Hematopoietic multipotent progenitor cell treated with erythropoietin and hydrocortisone succinate and interleukin-3 and kit ligand, for 17 days (in vitro differentiated cells): ENCODE measurements around the gene SVIL.
"Not testable (repeated sequence)": the region's sequence is repeated elsewhere in the genome, so short reads cannot be mapped to it uniquely, and the experiment has no call there.

Source experiments
- DNase-seq: peaks from one replicate; pipeline ENCODE4 v3.0.0-alpha.2; 2015; ENCODE audit warnings: low spot score

Gene SVIL

DNA sequence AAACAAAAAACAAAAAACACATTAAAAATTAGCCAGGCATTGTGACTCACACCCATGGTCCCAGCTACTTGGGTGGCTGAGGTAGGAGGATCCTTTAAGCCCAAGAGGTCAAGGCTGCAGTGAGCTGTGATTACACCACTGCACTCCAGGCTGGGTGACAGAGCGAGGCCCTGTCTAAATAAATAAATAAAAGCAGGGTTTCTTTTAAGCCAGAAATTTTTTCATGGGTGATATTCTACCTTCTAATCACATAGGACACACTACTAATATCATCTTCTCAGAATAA, 14.2 kb upstream of the SVIL start:
- DNase-seq, result no peak

- DNase-seq, result no peak
Measured at GRCh38 chr10:29648114-29648982, 13.6 kb upstream of the SVIL start.

DNA sequence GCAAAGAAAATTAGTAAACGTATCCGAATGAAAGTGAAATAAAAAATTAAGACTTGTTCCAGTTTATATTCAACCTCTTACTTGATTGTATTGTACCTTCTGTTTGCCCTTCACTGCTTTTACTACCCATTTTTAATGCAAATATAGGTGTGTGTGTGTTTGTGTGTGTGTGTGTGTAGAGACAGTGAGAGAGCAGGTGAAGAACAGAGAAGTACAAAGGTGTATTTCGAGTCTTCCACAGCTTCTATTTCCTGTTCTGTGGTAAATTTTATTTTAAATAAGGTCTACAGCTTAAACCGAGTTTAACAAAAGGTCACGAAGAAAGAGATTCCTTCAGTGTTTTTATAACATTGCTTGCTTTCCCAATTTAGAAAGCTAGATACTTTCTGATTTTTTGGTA, 12.7 kb upstream of the SVIL start:
- no peak for DNase-seq

- no peak for DNase-seq
Measured at GRCh38 chr10:29646960-29647461, 12.2 kb upstream of the SVIL start.

- DNase-seq, result no peak
Measured at GRCh38 chr10:29646238-29646902, 11.6 kb upstream of the SVIL start.

DNA sequence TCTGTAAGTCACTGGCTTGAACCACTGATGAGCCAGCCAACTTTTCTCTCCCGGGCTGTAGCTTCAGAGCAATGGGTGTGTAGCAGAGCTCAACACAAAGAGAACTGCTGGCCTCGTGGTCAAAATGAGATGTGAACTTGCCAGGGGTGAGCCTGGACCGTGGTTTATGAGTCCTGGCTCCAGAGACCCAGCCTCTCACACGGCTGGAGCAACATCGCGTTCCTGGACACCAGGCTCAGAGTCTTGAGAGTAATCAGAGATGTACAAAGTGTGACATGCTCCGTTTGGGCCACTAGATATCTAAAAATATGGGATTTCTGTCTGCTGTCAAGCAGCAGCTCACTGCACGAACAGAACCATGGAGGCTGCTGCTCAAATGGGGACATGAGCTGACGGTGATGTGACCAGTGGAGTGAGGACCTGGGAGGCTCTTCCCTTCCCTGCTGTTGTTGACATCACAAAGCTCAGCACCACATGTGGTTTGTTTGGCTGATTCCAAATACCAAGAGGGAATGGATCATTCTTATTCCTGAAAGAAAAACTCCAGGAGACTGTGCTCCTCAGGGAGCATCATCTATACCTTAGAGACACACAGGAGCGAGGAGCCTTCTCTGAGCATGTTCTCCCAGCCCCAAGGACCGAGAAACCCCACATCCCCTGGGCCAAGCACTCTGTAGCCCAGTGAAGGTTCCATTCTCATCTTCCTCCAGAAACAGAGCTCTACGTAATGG, 9.2 kb upstream of the SVIL start:
- DNase-seq, result no peak

DNA sequence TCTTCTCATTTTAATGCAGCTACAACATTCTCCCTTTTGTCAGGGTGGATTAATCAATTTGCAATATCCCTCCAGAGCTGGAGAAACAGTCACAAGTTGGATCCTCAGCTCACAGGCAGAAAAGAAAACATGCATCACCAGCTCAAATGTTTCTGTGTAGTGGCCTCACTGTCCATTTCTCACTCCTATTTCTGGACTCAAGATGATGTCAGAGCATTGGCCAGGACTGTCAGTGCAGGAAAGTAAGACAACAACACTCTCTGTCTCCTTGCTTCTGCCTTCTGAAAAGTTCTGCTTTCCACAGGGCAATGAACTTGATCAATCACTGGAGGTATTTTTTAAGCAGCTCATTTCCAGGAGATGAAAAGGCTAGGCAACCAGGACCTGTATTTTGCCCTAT, 8.2 kb upstream of the SVIL start:
- DNase-seq, result no peak

GRCh38 chr10:29637537-29637936, 2.8 kb upstream of the SVIL start:
- DNase-seq, result no peak

GRCh38 chr10:29636178-29636577, 1.4 kb upstream of the SVIL start:
- DNase-seq, result no peak

DNA sequence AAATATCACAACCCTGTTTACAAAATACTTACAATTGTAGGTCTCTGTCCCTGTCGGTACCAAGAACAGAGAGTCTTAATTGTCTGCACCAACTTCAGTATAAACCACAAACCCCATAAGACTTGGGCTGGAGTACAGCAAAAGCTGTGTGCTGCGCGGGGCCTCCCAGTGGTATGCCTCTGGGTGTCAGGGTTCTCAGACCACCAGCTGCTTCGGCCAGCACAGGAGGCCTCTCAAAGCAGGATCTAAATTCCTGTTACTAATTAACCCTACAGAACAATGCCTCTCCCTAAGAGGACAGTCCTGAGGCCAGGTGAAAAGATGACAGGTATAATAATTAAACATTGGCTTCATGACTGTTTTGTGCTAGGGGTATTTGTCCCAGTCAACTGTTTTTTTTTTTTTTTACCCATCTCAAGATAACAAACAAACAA, 957 bp upstream of the SVIL start:
- no peak for DNase-seq

DNA sequence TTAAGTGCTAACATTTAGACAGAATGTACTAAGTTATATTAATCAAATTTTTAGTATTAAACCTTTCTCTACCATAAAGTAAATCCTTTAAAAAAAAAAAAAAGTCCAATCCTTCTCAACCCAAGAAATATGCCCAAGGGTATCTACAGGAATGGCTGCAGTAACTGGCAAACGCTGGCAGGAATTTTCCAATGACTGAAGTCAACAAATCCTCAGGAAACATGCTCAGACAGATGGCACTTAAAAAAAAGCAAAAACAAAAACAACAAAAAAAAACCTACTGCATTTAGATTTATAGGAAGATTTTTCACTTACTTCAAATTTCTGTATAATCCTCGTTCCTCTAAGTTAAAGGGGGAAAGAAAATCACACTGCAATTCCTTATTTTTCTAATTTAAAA, 666 bp downstream of the SVIL start:
- no peak for DNase-seq

GRCh38 chr10:29631049-29631339, 3.8 kb downstream of the SVIL start:
- DNase-seq, result no peak

GRCh38 chr10:29630205-29631048, 4.3 kb downstream of the SVIL start:
- DNase-seq, result no peak

DNA sequence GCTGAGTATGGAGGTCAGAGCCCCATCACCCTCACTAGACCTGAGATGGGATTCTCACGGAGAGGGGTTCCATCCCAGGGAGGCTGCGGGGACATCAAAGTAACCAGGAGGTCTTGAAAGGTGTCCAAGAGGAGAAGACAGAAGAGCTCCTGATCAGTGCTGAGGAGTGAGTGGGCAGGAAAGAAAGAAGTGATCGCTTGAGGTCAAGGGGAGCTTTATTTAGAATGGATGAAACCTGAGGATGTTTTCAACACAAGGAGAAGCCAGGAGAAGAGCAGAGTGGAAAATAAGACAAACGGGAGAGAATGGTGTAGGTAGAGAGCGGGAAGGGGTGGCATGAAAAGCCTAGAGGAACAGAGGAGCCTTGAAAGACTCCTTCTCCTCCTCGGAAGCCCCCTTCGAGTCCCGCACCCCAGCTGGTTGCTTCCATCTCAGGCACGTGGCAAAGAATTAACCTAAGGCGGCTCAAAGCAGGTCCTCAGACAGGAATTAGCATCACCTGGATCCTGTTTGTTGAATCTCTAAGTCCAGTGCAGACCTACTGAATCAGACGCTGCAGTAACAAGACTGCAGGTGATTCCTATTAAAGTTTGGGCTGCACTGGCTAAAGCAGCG, 5.8 kb downstream of the SVIL start:
- DNase-seq, result no peak

DNA sequence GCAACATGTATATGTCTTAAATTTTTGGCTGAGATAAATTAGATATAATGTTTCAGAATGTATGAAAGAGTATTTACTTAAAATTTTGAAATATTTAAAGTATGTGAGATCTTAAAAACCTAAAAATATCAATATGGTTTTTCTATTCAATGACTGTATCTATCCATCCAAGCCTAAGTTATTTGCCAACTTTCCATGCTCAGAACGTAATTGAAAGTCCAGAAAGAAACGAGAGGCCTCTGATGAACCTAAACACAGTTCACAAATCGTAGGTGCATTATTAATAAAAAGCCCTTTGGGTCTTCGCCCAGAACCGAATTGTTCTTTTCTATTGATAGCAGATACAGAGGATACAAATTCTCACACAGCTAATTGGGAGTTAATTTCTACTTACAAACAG, 6.5 kb downstream of the SVIL start:
- DNase-seq, result no peak

DNA sequence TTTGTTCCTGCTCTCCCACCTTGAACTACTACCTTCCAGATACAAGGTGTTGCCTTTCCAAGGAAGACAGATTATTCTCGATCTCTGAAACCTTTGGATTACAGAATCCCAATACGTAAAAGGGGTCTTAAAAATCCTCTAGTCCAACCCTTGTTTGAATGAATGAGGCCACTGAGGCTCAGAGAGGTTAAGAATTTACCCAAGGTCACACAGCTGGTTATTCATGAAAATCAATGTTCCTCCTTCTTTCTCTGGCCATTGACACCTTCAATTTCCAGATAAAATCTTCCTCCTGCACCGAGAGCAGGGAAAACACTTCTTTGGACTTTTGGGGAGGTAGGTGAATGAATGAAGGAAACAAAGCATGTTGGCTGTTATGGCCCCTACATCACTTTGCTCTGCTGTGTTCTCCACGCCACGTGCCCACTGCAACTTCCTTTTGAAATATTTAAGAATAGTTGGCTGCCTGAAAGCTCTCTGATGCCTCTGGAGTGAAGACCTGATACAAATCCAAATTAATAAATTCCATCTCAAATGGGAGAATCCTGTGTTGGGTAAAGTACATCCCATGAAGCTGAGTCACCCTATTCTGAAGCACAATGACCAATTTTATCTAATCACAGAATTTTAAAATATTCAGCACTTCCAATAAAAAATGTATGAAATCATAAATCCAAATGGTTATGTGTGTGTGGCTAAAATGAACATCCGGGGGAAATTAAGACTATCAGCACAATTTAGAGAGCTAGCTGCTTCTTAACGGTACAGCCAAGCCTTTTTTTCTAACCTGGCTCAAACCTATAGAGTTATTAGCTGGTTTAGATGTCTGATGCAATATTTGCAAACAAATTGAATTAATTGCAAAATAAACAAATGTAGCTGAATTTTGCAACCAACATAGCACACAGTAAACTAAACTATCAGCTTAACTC, 7.3 kb downstream of the SVIL start:
- no peak for DNase-seq

- not testable (repeated sequence) for DNase-seq
Measured at GRCh38 chr10:29624357-29624756, 10.4 kb downstream of the SVIL start.

- no peak for DNase-seq
Measured at GRCh38 chr10:29623797-29624196, 11.0 kb downstream of the SVIL start.

DNA sequence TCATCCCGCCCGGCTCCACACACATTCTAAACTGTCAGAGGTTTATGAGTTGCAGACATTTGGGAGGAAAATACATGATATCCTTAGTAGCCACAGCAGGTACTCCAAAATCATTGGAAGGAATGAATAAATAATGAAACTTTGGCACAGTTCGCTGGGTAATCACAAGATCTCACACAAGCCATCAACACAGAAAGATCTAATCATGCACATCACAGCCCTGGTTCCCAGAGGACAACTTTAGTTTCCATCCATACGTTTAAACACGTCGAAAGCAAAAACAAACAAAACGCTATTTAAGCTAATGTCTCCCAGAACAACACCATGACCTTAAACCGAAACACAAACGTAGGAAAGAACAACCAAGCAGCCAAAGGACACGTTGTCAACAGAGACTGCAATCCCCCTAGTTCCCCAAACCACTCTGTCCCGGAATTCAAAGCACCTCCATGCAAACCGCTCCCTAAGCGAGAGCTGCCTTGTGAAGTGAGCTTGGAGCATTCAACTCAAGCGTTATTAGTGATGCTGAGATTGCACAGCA, 12.3 kb downstream of the SVIL start:
- no peak for DNase-seq

GRCh38 chr10:29621161-29621560, 13.6 kb downstream of the SVIL start:
- DNase-seq, result no peak
